Measurements from ENCODE around the gene ARX. TPM values are rescaled to one million over a fixed set of nuclear protein-coding genes. Genes with fewer than 3 reads are reported as not detected.

Gene ARX
- total RNA-seq, 1 donor, result not detected

DNA sequence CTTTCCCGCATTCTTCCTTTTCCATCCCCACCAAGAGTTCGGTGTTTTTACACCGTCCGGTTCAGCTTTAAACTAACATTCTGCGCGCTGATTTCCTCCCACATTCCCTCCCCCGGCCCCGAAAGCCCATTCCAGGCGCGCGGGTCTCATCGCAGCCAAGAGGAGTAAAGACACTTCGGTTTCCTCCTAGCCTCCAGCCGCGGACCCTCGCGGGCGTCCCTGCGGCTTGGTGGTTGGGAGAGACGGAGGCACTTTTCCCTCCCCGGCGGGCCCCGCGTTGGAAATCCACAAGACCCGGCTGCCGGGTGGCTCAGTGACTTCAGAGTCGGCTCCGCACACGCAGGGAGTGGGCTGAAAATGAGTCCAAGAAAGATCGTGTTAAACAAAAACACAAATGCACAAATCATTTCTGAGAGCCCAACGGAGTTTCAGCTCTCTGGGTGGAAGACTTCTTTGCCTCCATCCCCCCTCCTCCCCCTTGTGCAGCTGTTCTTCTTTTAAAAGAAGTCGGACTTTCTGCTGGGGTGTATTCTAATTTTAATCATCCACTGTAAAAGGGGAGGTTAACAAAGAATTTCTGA, 2.0 kb upstream of the ARX start:
- no peak overlapping the region for H3K4me3 ChIP-seq (ENCODE audit: low read depth, low read length)
- TF ChIP-seq, protein P1, sequence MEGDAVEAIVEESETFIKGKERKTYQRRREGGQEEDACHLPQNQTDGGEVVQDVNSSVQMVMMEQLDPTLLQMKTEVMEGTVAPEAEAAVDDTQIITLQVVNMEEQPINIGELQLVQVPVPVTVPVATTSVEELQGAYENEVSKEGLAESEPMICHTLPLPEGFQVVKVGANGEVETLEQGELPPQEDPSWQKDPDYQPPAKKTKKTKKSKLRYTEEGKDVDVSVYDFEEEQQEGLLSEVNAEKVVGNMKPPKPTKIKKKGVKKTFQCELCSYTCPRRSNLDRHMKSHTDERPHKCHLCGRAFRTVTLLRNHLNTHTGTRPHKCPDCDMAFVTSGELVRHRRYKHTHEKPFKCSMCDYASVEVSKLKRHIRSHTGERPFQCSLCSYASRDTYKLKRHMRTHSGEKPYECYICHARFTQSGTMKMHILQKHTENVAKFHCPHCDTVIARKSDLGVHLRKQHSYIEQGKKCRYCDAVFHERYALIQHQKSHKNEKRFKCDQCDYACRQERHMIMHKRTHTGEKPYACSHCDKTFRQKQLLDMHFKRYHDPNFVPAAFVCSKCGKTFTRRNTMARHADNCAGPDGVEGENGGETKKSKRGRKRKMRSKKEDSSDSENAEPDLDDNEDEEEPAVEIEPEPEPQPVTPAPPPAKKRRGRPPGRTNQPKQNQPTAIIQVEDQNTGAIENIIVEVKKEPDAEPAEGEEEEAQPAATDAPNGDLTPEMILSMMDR (IDR thresholded peaks at IDR 0.05; ENCODE audit: insufficient read depth, low read length), result no peak
- DNase-seq (ENCODE audit: low read depth), result no peak

DNA sequence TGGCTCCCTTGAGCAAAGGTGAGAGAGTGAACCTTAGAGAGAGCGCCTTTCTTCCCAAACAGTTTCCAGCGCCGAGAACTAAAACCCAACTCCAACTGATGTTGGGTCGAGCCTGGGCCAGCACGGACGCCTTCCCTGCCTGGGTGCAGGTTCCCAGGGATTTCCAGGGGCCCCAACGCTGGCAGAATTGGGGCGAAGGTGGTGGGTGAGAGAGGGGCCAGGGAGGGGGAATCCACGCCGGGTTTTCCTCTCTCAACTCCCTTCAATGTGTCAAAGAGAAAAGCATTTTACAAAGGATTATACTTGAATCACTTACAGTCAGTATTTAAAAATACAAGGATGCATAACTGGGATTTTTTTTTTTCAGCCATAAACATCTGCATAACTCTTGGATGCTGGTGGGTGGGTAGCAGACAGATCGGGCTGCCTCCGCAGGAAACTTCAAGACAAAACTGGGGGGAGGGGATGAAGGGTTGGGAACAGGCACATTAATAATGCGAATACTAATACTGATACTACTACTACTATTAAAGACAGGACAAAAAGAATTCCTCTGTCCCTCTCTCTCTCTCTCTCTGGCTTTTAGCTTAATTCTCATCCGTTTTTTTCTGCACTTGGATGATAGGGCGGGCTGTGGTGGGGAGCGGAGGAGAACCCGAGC, 1.3 kb upstream of the ARX start:
- H3K4me3 ChIP-seq (ENCODE audit: low read depth, low read length), result no peak overlapping the region
- TF ChIP-seq, protein P1 (IDR thresholded peaks at IDR 0.05; ENCODE audit: insufficient read depth, low read length), result no peak
- DNase-seq (ENCODE audit: low read depth), result no peak

DNA sequence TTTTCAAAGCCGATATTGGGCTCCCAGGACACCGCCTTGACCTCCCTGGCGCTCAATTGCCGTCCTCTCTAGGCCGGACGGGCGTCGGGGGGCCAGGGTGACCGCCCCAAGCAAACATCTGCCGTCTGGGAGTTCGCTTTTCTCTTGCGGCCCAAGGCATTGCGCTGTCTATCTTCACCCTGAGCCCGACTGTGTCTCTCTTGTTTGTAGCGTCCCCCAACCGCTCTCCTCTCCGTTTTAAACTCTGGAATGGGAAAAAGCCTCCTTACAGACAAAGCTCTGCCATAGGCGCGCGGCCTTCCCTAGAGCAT, 551 bp upstream of the ARX start:
- no peak overlapping the region for H3K4me3 ChIP-seq (ENCODE audit: low read depth, low read length)
- DNase-seq (ENCODE audit: low read depth), result no peak
- TF ChIP-seq, protein P1 (IDR thresholded peaks at IDR 0.05; ENCODE audit: insufficient read depth, low read length), result no peak

DNA sequence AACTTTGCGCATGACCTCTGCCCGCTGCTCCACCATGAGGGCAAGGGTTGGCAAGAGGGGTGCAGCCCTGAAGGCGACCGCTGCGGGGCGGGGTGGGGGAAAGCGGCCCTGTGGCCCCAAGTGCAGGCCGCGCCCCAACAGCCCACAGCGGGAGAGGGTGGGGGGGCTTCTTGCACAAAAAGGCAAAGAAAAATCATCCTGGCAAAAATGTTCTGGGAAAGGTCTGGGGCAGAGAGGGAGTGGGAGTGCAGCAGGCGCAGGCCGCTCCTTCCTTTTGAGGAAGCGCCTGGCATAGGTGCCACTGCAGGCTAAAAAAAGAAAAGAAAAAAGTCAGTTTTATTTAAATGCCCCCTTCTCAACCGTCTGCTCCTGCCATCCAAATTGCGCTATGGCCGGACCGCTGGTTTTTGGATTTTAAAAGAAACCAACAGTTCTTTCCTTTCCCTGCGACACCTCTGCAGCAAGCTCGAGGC, 1.4 kb downstream of the ARX start:
- no peak overlapping the region for H3K4me3 ChIP-seq (ENCODE audit: low read depth, low read length)
- TF ChIP-seq, protein P1 (IDR thresholded peaks at IDR 0.05; ENCODE audit: insufficient read depth, low read length), result no peak
- no peak for DNase-seq (ENCODE audit: low read depth)

DNA sequence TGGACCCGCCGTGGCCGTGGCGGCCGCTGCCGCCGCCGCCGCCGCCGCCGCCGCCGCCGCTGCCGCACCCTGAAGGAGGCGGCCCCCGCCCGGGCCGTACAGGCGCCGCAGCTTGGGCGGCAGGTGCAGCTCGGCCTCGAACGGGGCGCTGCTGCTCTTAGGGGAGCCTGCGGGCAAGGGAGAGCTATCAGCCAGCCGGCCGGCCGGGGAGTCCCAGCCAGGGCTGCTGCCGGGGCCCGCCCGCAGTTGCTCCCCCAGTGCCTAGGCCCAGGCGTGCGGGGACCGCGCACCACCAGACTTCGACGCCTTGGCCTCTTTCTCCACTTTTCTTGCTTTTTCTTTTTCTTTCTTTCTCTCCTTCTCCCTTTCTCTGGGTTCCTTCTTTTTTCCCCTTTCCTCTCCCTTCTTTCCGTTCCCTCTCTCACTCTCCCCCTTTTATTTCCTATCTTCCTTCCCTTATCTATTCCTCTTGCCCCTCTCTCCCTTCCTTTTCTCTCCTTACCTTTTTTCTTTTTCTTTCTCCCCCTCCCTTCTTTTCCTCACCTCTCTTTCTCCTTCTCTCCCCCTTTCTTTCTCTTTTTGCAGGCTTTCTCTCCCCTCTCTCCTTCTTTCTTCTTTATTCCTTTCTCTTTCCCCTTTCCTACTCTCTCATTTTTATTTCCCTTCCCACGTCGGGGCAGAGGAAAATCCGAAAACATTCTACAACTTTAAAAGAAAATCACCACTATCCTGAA, 2.0 kb downstream of the ARX start:
- DNase-seq (ENCODE audit: low read depth), result no peak
- TF ChIP-seq, protein P1 (IDR thresholded peaks at IDR 0.05; ENCODE audit: insufficient read depth, low read length), result no peak
- no peak overlapping the region for H3K4me3 ChIP-seq (ENCODE audit: low read depth, low read length)

DNA sequence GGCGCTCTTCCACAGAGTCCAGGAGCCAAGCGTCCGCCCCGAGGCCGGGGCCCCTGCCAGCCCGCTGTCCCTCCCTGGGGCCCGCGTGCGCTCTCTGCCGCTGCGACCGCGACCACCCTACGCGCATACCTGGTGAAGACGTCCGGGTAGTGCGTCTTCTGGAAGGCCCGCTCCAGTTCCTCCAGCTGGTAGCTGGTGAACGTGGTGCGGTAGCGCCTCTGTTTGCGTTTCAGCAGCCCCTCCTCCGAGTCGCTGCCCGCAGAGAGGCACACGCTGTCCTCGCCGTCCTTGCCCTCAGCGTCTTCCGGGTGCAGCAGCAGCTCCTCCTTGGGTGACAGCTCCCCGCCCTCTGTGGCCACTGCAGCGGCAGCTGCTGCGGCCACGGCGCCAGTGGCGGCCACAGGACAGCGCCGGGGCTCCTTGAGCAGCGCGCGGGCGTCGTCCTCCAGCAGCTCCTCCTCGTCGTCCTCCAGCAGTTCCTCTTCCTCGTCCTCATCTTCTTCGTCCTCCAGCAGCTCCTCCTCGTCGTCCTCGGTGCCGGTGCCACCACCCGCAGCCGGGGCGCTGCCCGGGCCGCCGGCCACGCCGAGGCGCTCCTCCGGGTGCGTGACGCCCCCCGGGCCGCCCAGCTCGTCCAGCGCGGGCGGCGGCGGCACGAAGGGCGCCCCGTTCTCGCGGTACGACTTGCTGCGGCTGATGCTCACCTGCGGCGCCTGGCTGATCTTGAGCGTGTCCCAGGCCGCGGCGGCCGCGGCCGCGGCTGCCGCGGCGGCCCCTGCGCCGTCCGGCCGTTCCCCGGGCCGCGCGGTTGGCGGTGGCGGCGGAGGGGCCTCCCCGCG, 2.8 kb downstream of the ARX start:
- TF ChIP-seq, protein P1 (IDR thresholded peaks at IDR 0.05; ENCODE audit: insufficient read depth, low read length), result no peak
- no peak for DNase-seq (ENCODE audit: low read depth)
- H3K4me3 ChIP-seq (ENCODE audit: low read depth, low read length), result peak overlapping the region; percentile 25

Data from fibroblast of the aortic adventitia (primary cell).